ENCODE measurements around the gene ESR2.
"Not testable (repeated sequence)": the region's sequence is repeated elsewhere in the genome, so short reads cannot be mapped to it uniquely, and the experiment has no call there.

Gene ESR2

DNA sequence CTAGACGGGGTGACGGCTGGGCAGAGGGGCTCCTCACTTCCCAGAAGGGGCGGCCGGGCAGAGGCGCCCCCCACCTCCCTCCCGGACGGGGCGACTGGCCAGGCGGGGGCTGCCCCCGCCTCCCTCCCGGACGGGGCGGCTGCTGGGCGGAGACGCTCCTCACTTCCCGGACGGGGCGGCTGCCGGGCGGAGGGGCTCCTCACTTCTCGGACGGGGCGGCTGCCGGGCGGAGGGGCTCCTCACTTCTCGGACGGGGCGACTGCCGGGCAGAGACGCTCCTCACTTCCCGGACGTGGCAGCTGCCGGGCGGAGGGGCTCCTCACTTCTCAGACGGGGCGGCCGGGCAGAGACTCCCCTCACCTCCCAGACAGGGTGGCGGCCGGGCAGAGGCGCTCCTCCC, 111.3 kb downstream of the ESR2 start:
- not testable (repeated sequence) for H3K4me3 ChIP-seq (ENCODE audit: low read length); DNase-seq (ENCODE audit: low read depth, low spot score)

DNA sequence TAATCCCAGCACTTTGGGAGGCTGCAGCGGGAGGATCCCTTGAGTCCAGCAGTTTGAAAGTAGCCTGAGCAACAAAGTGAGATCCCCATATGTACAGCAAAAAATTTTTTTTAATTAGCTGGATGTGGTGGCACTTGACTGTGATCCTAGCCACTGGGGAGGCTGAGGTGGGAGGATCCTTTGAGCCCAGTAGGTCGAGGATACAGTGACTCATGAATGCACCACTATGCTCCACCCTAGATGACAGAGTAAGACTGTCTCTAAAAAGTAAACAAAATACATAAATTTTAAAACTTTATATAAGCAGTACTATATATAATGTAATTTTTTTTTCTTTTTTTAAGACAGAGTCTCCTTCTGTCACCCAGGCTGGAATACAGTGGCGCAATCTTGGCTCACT, 115.4 kb downstream of the ESR2 start:
- no peak for DNase-seq (ENCODE audit: low read depth, low spot score)

DNA sequence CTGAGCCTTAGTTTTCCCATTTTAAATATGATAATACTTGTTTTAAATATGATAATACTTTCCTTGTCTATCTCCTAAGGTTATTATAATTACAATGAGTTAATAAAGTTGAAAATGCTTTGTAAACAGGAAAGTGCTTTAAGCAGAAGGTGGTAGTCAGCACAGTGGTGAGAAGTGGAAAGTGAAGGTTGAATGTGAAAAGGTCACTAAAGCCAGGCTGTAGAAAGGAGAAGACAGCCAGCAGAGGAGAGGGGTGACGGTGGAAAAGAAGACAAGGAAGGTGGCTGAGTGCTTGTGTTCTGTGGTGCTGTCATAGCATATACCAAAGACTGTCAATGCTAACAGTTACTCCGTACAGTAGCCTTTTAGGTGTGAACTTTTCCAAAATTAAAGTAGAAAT, 117.8 kb downstream of the ESR2 start:
- no peak overlapping the region for H3K4me3 ChIP-seq (ENCODE audit: low read length)
- DNase-seq (ENCODE audit: low read depth, low spot score): no peak

More for the DNA sequence above, 115.4 kb downstream of the ESR2 start:
- no peak overlapping the region for H3K4me3 ChIP-seq (ENCODE audit: low read length)

GRCh38 chr14:64174922-64175782, 119.0 kb downstream of the ESR2 start:
- no peak for DNase-seq (ENCODE audit: low read depth, low spot score)
- no peak overlapping the region for H3K4me3 ChIP-seq (ENCODE audit: low read length)

GRCh38 chr14:64170181-64170580, 124.0 kb downstream of the ESR2 start:
- DNase-seq (ENCODE audit: low read depth, low spot score): no peak
- H3K4me3 ChIP-seq (ENCODE audit: low read length): no peak overlapping the region

- H3K4me3 ChIP-seq (ENCODE audit: low read length): no peak overlapping the region
- DNase-seq (ENCODE audit: low read depth, low spot score): no peak
Observed at GRCh38 chr14:64159588-64159987, 134.6 kb downstream of the ESR2 start.

- DNase-seq (ENCODE audit: low read depth, low spot score): no peak
- no peak overlapping the region for H3K4me3 ChIP-seq (ENCODE audit: low read length)
Observed at GRCh38 chr14:64158608-64159007, 135.6 kb downstream of the ESR2 start.

- no peak for DNase-seq (ENCODE audit: low read depth, low spot score)
- H3K4me3 ChIP-seq (ENCODE audit: low read length): no peak overlapping the region
Observed at GRCh38 chr14:64149921-64150320, 144.2 kb downstream of the ESR2 start.

GRCh38 chr14:64147126-64147790, 146.9 kb downstream of the ESR2 start:
- DNase-seq (ENCODE audit: low read depth, low spot score): no peak
- H3K4me3 ChIP-seq (ENCODE audit: low read length): no peak overlapping the region

- no peak overlapping the region for H3K4me3 ChIP-seq (ENCODE audit: low read length)
- no peak for DNase-seq (ENCODE audit: low read depth, low spot score)
Observed at GRCh38 chr14:64137657-64138290, 156.4 kb downstream of the ESR2 start.

GRCh38 chr14:64126548-64126947, 167.6 kb downstream of the ESR2 start:
- no peak for DNase-seq (ENCODE audit: low read depth, low spot score)
- no peak overlapping the region for H3K4me3 ChIP-seq (ENCODE audit: low read length)

DNA sequence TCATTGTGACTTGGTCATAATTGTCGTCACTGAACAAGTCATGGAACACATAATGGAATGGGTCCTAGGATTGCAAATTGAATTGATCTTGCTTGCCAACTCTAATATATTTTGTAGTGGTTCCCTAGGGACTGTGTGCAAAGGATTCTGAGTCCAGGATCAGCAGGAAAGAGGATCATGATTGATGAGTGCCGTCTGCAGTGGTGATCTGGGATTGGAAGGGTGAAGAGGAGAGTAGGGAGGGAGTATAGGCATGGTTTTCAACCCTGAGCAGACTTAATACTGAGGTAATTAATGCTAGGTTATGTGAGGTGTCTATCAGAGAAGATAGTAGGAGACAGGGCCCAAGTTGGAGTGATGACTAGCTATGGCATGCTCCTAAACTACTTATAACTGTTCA, 168.9 kb downstream of the ESR2 start:
- no peak for DNase-seq (ENCODE audit: low read depth, low spot score)
- H3K4me3 ChIP-seq (ENCODE audit: low read length): no peak overlapping the region

- no peak for DNase-seq (ENCODE audit: low read depth, low spot score)
- no peak overlapping the region for H3K4me3 ChIP-seq (ENCODE audit: low read length)
Observed at GRCh38 chr14:64123241-64123822, 170.8 kb downstream of the ESR2 start.

DNA sequence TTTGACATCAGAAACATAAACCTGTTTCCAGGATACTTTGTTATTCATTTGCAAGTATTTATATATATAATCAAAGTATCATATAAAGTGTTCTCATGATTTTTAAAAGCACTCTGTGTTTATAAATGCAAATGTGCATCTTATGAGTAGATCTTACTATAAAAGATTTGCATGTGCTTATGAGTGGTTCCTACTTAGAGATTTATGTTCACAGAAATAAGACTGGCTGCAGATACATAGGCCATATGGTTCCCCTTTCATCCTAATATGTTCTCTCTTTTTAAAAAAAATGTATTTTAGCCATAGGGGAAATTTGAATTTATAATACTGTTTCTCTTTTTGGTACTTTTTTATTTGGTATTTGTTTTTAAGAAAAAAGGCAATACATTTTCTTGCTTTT, 174.2 kb downstream of the ESR2 start:
- no peak for DNase-seq (ENCODE audit: low read depth, low spot score)
- H3K4me3 ChIP-seq (ENCODE audit: low read length): no peak overlapping the region

DNA sequence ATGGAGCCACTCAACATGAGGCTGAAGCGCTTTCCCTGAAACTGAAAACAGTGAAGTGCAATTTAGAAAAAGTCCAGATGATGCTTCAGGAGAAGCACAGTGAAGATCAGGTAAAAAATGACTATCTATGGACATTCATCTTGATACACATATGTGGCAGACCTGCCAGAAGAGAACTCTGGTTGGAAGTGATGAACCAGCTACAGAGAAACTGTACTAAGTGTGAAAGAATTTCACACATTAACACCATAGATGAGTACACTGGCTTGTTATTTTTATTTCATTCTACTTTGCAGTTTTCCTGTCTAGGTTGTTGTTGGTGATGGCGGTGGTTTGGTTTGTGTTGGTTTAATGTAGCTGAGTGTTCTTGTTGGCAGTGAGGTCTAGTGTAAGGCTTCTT, 174.7 kb downstream of the ESR2 start:
- DNase-seq (ENCODE audit: low read depth, low spot score): no peak
- no peak overlapping the region for H3K4me3 ChIP-seq (ENCODE audit: low read length)

DNA sequence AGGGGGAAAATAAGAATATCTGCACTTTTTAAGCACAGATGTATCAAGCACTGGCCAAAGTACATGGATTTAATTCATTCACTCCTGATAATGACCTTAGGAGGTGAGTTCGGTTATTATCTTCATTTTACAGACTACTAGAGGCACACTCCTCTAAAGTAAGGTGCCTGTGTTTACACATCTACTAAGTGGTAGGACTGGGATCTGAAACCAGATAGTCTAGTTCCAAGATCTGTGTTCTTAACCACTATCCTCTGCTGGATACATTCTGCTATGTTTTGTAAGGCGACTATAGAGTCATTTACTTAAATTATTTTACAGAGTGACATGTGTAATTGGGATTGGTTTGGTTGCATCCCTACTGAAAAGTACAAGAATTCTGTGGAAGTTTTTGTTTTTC, 175.3 kb downstream of the ESR2 start:
- DNase-seq (ENCODE audit: low read depth, low spot score): no peak
- H3K4me3 ChIP-seq (ENCODE audit: low read length): no peak overlapping the region

- not testable (repeated sequence) for H3K4me3 ChIP-seq (ENCODE audit: low read length); DNase-seq (ENCODE audit: low read depth, low spot score)
Observed at GRCh38 chr14:64118403-64118742, 175.8 kb downstream of the ESR2 start.

- H3K4me3 ChIP-seq (ENCODE audit: low read length): no peak overlapping the region
- DNase-seq (ENCODE audit: low read depth, low spot score): no peak
Observed at GRCh38 chr14:64117671-64118402, 176.3 kb downstream of the ESR2 start.

DNA sequence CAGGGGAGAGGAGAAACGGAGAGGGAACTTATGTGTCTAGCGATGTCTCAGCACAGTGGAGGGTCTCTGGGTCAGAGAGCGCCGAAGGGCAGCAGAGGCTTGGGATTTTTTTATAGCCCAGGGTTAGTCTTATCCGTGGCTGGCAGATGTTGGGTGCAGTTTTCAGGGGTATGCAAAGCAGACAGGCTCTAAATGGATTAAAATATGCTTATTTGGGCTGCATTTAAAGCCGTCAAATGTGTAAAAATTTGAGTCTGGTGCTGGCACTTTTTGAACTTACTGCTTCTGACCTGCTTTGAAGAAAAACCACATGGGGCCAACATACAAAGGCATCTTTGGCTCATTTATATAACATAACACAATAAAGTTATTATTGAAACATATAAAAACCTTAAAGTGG, 178.8 kb downstream of the ESR2 start:
- DNase-seq (ENCODE audit: low read depth, low spot score): no peak
- no peak overlapping the region for H3K4me3 ChIP-seq (ENCODE audit: low read length)

Data from Jurkat, Clone E6-1 (cell line).